ENCODE data around the gene CAMK2N1. TPM values are rescaled to one million over a fixed set of nuclear protein-coding genes. Genes with fewer than 3 reads are reported as not detected.

Gene CAMK2N1
- total and polyA plus RNA-seq, 2 of the 13 experiments (the other 11 are each of a cell fraction or from before 2014, with no cell fraction given): 38.0 to 38.6 TPM

DNA sequence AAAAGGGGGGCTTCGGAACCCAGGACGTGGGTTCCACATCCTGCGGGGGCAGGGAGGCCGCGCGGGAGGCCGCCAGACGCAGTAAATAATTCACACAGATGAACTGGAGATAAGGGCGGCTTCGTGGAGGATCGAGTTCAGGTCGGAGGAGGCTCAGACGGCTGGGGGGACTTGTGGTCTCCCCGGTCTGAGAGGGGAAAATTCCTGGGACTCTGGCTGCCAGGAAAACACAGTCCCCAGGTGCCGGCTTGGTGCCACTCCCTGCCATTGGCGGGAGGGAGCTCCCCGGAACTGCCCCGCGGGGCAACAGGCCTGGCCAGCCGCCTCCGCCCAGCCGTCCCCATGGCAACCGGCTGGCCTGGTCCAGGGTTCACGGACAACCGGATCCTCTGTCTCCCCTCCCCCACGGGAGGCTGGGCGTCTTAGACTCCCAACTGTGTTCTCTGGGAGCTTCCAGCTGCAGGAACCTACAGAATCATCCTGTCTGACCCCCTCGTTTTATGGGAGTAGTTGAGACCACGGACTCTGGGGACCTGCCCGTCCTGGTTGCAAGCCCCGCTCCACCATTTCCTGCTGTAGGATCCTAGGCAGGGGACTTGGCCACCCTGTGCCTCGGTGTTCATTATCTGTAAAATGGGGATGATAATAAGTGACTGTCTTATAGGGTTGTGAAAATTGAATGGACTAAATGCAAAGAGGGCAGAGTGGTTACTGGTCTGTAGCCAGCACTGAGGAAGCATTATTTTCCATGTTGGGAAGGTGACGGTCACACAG, 9.6 kb downstream of the CAMK2N1 start (continued):
- TF ChIP-seq MIER3 (CRISPR knock-in tag; IDR thresholded peaks at IDR 0.05; ENCODE audit: borderline replicate concordance) (peak; percentile 52; the same call in 1 of the 2 replicates), ZNF737 (CRISPR knock-in tag; IDR thresholded peaks at IDR 0.05; ENCODE audit: borderline replicate concordance) (no peak), TEAD3 (CRISPR knock-in tag; optimal IDR thresholded peaks at IDR 0.05; ENCODE audit: borderline replicate concordance) (peak; percentile 61), ZNF564 (CRISPR knock-in tag; IDR thresholded peaks at IDR 0.05) (0 out of 2 replicates have a peak, but pooled peaks have one; percentile 15), POLR2G (IDR thresholded peaks at IDR 0.05; ENCODE audit: low read depth, low read length) (peak; percentile 86), IRF2 (CRISPR knock-in tag; IDR thresholded peaks at IDR 0.05) (peak; percentile 78; the same call in 1 of the 2 replicates), CHD2 (IDR thresholded peaks at IDR 0.05; ENCODE audit: low read depth, low read length) (peak; percentile 77), PCBP1 (IDR thresholded peaks at IDR 0.05; ENCODE audit: borderline replicate concordance, low read depth, low read length) (peak; percentile 64; the same call in 1 of the 2 replicates), KAT8 (CRISPR knock-in tag; IDR thresholded peaks at IDR 0.05) (peak; percentile 83), ZNF800 (CRISPR knock-in tag; IDR thresholded peaks at IDR 0.05) (no peak), PTBP1 (IDR thresholded peaks at IDR 0.05; ENCODE audit: low read depth, low read length, poor library complexity, severe bottlenecking) (no peak), TBX3 (IDR thresholded peaks at IDR 0.05; ENCODE audit: borderline replicate concordance) (no peak), ZNF333 (CRISPR knock-in tag; IDR thresholded peaks at IDR 0.05; ENCODE audit: borderline replicate concordance) (peak; percentile 84; the same call in 1 of the 2 replicates), ZGPAT (CRISPR knock-in tag; IDR thresholded peaks at IDR 0.05) (peak; percentile 94), SIX1 (CRISPR knock-in tag; IDR thresholded peaks at IDR 0.05; ENCODE audit: borderline replicate concordance) (no peak), ZNF382 (CRISPR knock-in tag; IDR thresholded peaks at IDR 0.05; ENCODE audit: borderline replicate concordance) (no peak), SALL1 (CRISPR knock-in tag; IDR thresholded peaks at IDR 0.05) (peak; percentile 83), ZFY (CRISPR knock-in tag; IDR thresholded peaks at IDR 0.05) (peak; percentile 67), IKZF1 (IDR thresholded peaks at IDR 0.05) (no peak)
- TF ChIP-seq, protein P1, sequence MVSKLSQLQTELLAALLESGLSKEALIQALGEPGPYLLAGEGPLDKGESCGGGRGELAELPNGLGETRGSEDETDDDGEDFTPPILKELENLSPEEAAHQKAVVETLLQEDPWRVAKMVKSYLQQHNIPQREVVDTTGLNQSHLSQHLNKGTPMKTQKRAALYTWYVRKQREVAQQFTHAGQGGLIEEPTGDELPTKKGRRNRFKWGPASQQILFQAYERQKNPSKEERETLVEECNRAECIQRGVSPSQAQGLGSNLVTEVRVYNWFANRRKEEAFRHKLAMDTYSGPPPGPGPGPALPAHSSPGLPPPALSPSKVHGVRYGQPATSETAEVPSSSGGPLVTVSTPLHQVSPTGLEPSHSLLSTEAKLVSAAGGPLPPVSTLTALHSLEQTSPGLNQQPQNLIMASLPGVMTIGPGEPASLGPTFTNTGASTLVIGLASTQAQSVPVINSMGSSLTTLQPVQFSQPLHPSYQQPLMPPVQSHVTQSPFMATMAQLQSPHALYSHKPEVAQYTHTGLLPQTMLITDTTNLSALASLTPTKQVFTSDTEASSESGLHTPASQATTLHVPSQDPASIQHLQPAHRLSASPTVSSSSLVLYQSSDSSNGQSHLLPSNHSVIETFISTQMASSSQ (IDR thresholded peaks at IDR 0.05; ENCODE audit: low read depth): peak; percentile 74
- TF ChIP-seq, protein P1 (CRISPR knock-in tag; IDR thresholded peaks at IDR 0.05; ENCODE audit: borderline replicate concordance): peak; percentile 94
